Measurements from ENCODE around the gene GBX1.

GBX1 gene

DNA sequence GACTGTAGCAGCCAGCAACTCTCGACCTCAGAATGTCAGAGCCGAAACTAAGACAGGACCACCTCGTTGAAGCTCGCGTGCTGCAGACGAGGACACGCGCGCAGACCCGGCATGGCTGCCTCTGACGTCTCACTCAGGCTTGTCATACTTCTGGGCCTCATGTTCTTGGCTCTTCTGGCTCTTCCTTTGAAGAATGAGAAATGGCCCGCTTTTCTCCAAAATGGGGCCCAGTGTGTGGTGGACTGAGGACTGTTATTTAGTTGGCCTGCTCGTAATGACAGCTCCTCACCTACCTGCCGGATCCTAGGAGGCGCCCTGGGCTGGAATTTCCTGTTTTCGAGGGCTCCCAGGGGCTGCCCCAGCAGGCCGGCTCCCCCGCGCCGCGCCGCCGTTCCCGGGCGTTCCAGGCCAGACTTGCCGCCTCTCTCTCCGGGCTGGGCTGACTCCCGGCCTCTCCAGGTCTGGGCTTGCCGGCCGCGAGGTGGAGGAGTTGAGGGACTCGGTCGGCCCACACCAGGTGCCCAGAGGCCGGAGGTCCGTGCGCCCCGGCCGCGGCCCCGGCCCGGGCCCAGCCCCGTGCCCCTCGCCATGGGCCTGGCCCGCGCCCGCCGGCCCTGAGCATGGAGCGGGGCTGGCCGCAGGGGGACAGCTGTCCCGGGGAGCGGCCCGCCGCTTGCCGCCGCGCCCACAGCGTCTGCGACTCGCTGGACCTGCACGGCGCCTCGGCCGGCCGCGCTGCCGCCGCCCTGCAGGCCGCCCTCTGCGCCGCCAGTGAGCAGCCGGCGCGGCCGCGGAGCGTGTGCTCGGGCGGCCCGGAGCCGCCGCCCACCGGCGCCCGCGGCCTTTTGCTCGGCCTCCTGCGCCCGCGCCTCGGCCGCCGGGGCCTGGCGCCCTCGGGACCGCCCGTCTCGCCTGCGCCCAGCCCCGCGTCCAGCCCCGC lies 53.1 kb downstream of the GBX1 start:
- Histone ChIP-seq H3K4me1 (ENCODE audit: control insufficient read depth in 1 of 2, insufficient read depth in 2 of 2, low read length in 2 of 2) (peaks cover 12 to 21% of the 10 kb centered on the region in 2 donors), H3K4me3 (ENCODE audit: low read depth in 1 of 2, low read length in 2 of 2) (no peak overlapping the region), H3K27me3 (ENCODE audit: control insufficient read depth in 1 of 2, insufficient read depth in 2 of 2, low read length in 2 of 2) (no peaks in the 10 kb centered on the region), H3K36me3 (ENCODE audit: control insufficient read depth in 1 of 2, insufficient read depth in 2 of 2, low read length in 2 of 2) (peaks cover 7 to 23% of the 10 kb centered on the region in 2 donors), H3K9ac (ENCODE audit: low read depth in 1 of 2, low read length in 2 of 2) (no peak overlapping the region), H3K27ac (ENCODE audit: low read depth, low read length) (no peak overlapping the region), H3K9me3 (ENCODE audit: control insufficient read depth in 1 of 2, low read length in 2 of 2) (no peaks in the 10 kb centered on the region)

DNA sequence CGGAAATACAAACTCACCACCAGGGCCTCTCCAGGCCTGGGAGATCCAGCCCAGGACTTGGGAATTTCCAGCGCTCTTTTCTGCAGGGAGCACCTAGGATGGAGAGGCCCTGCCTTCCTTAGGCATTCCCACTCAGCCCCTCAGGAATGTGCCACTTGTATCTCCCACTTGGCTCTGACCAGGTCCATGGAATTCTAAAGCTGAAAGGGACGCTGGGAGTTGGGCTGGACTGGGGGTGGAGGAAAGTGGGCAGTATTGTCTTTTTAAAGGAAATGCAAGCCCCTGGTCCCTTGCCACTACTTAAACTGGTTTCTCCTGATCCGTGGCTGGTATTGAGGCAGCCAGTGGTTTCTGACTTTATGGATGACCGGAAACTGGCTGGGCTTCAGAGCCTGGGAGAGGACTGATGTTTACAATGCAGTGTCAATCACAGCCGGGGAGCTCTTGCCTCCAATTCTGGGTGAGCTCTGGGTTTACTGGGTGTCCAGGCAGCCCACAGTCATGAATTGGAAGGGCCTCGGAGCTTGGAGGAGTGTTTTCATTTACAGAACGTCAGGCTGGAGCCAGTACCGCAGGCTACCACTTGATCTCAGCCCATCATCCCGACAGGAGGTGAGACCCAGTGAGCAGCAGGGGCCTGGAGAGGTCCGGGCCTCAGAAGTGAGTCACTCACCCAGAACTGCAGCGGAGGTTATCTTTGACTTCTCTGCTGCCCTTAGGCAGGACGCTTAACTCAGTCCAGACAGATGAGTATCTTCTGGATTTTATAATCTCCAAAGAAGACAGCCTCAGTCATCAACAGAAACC lies 53.9 kb downstream of the GBX1 start:
- peaks cover 7 to 14% of the 10 kb centered on the region in 2 donors for H3K36me3 ChIP-seq (ENCODE audit: control insufficient read depth in 1 of 2, insufficient read depth in 2 of 2, low read length in 2 of 2)
- H3K27ac ChIP-seq (ENCODE audit: low read depth, low read length): no peak overlapping the region
- H3K4me1 ChIP-seq (ENCODE audit: control insufficient read depth in 1 of 2, insufficient read depth in 2 of 2, low read length in 2 of 2): peaks cover 12 to 21% of the 10 kb centered on the region in 2 donors
- H3K27me3 ChIP-seq (ENCODE audit: control insufficient read depth in 1 of 2, insufficient read depth in 2 of 2, low read length in 2 of 2): no peaks in the 10 kb centered on the region
- H3K4me3 ChIP-seq (ENCODE audit: low read depth in 1 of 2, low read length in 2 of 2): no peak overlapping the region
- no peaks in the 10 kb centered on the region for H3K9me3 ChIP-seq (ENCODE audit: control insufficient read depth in 1 of 2, low read length in 2 of 2)
- no peak overlapping the region for H3K9ac ChIP-seq (ENCODE audit: low read depth in 1 of 2, low read length in 2 of 2)

DNA sequence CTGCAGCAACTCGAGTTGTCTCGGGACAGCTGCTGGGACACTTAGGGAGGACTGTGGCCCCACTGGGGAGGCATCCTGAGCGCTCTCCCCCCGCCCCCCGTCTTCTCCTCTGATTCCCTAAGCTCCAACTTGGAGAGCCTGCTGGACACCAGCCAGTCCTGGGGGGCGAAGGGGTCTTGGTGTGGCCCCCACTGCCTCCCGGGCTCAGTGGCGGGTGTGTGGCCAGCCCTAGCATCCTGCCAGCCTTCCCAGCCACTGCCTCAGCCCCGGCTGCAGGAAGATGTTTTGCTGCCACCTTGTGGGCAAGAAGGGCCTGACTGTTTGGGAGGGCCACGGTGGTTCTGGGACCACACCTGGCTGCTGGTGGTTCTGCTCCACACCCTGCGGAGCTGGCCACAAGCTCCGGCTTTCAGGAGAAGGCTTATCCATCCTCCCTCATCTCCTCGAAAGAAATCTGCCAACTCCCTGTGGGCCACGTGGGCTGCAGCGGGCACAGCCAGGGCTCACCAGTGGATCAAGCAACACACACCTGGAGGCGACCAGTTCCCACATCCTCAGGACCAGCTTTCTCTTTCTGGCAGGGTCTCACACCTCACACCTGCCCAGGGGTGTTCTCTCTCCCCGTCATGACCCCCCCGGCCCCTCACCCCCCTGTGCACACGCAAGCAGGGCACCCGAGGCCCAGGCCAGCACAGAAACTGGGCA lies 56.4 kb downstream of the GBX1 start:
- peaks cover 12 to 17% of the 10 kb centered on the region in 2 donors for H3K4me1 ChIP-seq (ENCODE audit: control insufficient read depth in 1 of 2, insufficient read depth in 2 of 2, low read length in 2 of 2)
- no peaks in the 10 kb centered on the region for H3K9me3 ChIP-seq (ENCODE audit: control insufficient read depth in 1 of 2, low read length in 2 of 2)
- H3K36me3 ChIP-seq (ENCODE audit: control insufficient read depth in 1 of 2, insufficient read depth in 2 of 2, low read length in 2 of 2): peaks cover 0 to 3% of the 10 kb centered on the region in 2 donors
- no peak overlapping the region for H3K4me3 ChIP-seq (ENCODE audit: low read depth in 1 of 2, low read length in 2 of 2)
- no peak overlapping the region for H3K27ac ChIP-seq (ENCODE audit: low read depth, low read length)
- H3K9ac ChIP-seq (ENCODE audit: low read depth in 1 of 2, low read length in 2 of 2): peak overlapping the region in 1 of 2 donors; percentile 25
- no peaks in the 10 kb centered on the region for H3K27me3 ChIP-seq (ENCODE audit: control insufficient read depth in 1 of 2, insufficient read depth in 2 of 2, low read length in 2 of 2)

DNA sequence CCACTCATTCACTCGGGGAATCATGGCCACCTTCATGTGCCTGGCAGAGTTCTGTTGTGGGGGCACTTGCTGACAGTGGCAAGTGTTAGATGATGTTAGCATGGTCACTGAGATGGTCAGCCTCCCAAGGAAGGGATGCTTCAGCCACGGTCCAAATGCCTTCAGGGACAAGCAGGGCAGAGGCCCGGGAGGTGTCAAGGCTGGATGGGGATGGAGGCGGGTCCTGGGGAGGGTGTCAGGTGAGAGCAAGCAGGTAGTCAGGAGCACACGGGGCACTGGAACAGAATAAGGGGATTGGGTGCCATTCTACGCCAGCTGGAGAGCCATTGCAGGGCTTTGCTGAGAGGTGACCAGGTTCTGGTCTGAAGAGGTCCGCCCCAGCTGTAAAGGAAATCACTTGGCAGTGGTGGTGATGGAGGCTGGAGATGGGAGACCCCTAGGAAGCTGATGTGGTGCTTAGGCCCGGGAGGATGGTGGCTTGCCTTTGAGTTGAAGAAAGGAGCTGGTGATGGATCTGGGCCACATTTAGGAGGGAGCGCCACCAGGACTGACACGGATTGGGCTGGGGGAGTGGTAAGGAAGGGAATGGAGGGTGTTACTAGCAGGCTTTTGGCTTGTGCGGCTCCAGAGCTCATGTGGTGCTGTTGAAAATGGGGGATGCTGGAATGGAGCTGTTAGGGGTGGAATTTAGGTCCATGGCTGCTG lies 57.1 kb downstream of the GBX1 start:
- peaks cover 0 to 3% of the 10 kb centered on the region in 2 donors for H3K36me3 ChIP-seq (ENCODE audit: control insufficient read depth in 1 of 2, insufficient read depth in 2 of 2, low read length in 2 of 2)
- peak overlapping the region in 1 of 2 donors; percentile 25 for H3K9ac ChIP-seq (ENCODE audit: low read depth in 1 of 2, low read length in 2 of 2)
- H3K4me1 ChIP-seq (ENCODE audit: control insufficient read depth in 1 of 2, insufficient read depth in 2 of 2, low read length in 2 of 2): peaks cover 12% of the 10 kb centered on the region in 2 donors
- no peaks in the 10 kb centered on the region for H3K27me3 ChIP-seq (ENCODE audit: control insufficient read depth in 1 of 2, insufficient read depth in 2 of 2, low read length in 2 of 2)
- H3K27ac ChIP-seq (ENCODE audit: low read depth, low read length): no peak overlapping the region
- H3K4me3 ChIP-seq (ENCODE audit: low read depth in 1 of 2, low read length in 2 of 2): no peak overlapping the region
- H3K9me3 ChIP-seq (ENCODE audit: control insufficient read depth in 1 of 2, low read length in 2 of 2): no peaks in the 10 kb centered on the region

DNA sequence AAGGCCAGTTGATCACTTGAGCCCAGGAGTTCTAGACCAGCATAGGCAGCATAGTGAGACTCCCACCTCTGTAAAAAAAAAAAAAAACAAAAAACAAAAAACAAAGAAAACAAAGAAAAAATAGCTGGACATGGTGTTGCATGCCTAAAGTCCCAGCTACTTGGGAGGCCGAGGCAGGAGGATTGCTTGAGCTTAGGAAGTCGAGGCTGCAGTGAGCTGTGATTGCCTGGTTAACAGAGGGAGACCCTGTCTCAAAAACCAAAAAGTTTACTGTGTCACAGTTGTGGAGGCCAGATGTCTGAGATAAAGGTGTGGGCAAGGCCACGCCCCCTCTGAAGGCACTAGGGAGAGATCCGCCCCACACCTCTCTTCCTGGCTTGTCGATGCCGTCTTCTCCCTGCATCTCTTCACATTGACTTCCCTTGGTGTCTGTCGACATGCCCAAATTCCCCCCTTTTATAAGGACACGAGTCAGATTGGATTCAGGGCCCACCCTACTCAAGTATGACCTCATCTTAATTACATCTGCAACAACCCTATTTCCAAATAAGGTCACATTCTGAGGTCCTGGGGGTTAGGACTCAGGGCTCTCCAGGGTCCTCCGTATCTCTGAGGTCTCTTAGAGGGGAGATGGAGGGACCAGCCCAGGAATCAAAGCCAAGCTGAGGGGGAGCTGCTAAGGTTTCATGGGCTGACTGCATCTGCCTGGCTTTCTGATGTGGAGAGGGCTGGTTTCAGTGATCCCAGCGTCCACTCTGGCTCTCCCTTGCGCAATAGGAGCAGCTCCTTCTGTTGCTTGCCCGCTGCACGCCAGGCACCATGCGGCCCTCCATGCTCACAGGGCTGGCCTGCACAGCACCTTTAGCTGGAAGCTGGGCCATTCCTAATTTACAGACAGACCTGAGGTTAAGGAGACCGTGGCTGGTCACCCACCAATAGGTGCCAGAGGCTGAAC lies 58.1 kb downstream of the GBX1 start:
- Histone ChIP-seq H3K27ac (ENCODE audit: low read depth, low read length) (no peak overlapping the region), H3K27me3 (ENCODE audit: control insufficient read depth in 1 of 2, insufficient read depth in 2 of 2, low read length in 2 of 2) (no peaks in the 10 kb centered on the region), H3K9ac (ENCODE audit: low read depth in 1 of 2, low read length in 2 of 2) (no peak overlapping the region), H3K36me3 (ENCODE audit: control insufficient read depth in 1 of 2, insufficient read depth in 2 of 2, low read length in 2 of 2) (peaks cover 0 to 3% of the 10 kb centered on the region in 2 donors), H3K4me3 (ENCODE audit: low read depth in 1 of 2, low read length in 2 of 2) (no peak overlapping the region), H3K9me3 (ENCODE audit: control insufficient read depth in 1 of 2, low read length in 2 of 2) (no peaks in the 10 kb centered on the region), H3K4me1 (ENCODE audit: control insufficient read depth in 1 of 2, insufficient read depth in 2 of 2, low read length in 2 of 2) (peaks cover 12% of the 10 kb centered on the region in 2 donors)

DNA sequence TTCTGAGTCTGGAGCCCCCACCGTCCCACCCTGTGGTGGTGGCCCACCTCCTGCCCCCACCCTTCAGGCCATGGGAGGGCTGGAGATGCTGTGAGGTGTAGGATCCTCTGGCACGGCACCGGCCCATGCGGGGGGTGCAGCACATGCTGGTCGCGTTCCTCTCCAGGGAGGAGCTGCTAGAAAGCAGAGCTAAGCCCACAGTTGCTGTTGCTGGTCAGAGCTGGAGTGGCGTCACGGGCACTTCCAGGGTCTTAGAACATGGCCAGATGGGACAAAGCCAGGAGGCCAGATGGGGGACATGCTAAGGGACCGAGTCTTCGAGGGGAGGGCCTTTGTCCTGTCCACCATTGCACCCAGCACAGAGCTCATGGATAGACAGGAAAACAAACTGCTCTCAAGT lies 59.6 kb downstream of the GBX1 start:
- H3K9me3 ChIP-seq (ENCODE audit: control insufficient read depth in 1 of 2, low read length in 2 of 2): no peaks in the 10 kb centered on the region
- H3K4me3 ChIP-seq (ENCODE audit: low read depth in 1 of 2, low read length in 2 of 2): no peak overlapping the region
- H3K27ac ChIP-seq (ENCODE audit: low read depth, low read length): no peak overlapping the region
- H3K27me3 ChIP-seq (ENCODE audit: control insufficient read depth in 1 of 2, insufficient read depth in 2 of 2, low read length in 2 of 2): no peaks in the 10 kb centered on the region
- peaks cover 0 to under 1% of the 10 kb centered on the region in 2 donors for H3K36me3 ChIP-seq (ENCODE audit: control insufficient read depth in 1 of 2, insufficient read depth in 2 of 2, low read length in 2 of 2)
- H3K9ac ChIP-seq (ENCODE audit: low read depth in 1 of 2, low read length in 2 of 2): no peak overlapping the region
- H3K4me1 ChIP-seq (ENCODE audit: control insufficient read depth in 1 of 2, insufficient read depth in 2 of 2, low read length in 2 of 2): peaks cover 8 to 12% of the 10 kb centered on the region in 2 donors

DNA sequence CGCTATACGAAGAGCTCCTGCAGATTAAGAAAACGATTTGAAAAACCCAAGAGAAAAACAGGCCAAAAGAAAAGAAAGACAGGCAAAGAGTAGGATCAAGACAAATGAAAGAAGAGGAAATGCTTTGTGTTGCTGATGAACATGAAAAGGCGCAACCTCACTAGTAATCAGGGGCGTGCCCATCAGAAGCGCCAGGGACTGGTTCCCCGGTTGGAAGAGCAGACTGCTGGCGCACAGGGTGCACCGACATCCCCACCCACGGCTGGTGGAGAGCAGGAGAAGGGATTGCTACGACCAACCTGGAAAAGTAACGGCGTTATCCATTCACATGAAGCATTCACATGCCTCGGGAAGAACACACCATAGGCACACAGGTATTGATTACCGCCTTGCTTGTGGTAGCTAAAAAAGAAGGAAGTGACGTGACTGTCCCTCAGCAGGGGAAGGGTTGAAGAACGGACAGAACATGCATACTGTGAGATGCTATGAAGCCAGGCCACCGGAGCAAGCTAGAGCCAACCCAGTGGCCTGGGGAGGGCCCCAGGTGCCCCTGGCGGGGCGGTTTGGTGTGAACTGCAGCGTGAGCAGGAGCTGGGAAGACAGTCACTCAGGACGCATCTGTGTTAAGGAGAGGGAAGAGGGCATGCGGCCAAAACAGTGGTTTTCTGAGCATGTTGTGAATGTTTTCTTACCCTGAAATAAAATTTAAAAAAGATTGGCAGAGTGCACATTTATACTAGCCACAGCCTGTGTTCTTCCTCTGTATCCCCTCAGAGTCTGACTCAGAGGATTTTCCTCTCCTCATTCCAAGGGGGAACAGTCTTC lies 62.9 kb downstream of the GBX1 start:
- Histone ChIP-seq H3K4me3 (ENCODE audit: low read depth in 1 of 2, low read length in 2 of 2) (no peak overlapping the region), H3K27me3 (ENCODE audit: control insufficient read depth in 1 of 2, insufficient read depth in 2 of 2, low read length in 2 of 2) (no peaks in the 10 kb centered on the region), H3K27ac (ENCODE audit: low read depth, low read length) (no peak overlapping the region), H3K9me3 (ENCODE audit: control insufficient read depth in 1 of 2, low read length in 2 of 2) (no peaks in the 10 kb centered on the region), H3K9ac (ENCODE audit: low read depth in 1 of 2, low read length in 2 of 2) (no peak overlapping the region), H3K36me3 (ENCODE audit: control insufficient read depth in 1 of 2, insufficient read depth in 2 of 2, low read length in 2 of 2) (no peaks in the 10 kb centered on the region), H3K4me1 (ENCODE audit: control insufficient read depth in 1 of 2, insufficient read depth in 2 of 2, low read length in 2 of 2) (no peaks in the 10 kb centered on the region)

DNA sequence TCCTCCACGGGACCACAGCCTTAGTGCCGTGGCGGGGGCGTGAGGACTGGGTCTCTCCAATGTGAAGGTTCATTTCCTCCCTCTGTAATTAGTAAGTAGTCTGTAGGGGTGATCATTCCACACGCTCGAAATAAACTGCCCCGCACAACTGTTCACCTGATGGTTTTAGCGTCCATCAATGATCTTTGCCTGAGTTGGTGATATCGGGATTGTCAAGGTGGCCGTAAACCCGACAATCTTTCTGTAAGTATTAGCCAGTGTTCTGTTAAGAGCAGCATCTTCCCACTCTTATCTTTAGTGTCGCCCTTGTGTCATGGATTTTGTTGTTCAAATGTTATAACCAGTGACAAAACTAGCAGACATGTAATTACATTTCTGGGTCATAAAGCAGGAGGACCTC lies 63.5 kb downstream of the GBX1 start:
- Histone ChIP-seq H3K36me3 (ENCODE audit: control insufficient read depth in 1 of 2, insufficient read depth in 2 of 2, low read length in 2 of 2) (no peaks in the 10 kb centered on the region), H3K9ac (ENCODE audit: low read depth in 1 of 2, low read length in 2 of 2) (no peak overlapping the region), H3K27me3 (ENCODE audit: control insufficient read depth in 1 of 2, insufficient read depth in 2 of 2, low read length in 2 of 2) (no peaks in the 10 kb centered on the region), H3K27ac (ENCODE audit: low read depth, low read length) (no peak overlapping the region), H3K9me3 (ENCODE audit: control insufficient read depth in 1 of 2, low read length in 2 of 2) (no peaks in the 10 kb centered on the region), H3K4me1 (ENCODE audit: control insufficient read depth in 1 of 2, insufficient read depth in 2 of 2, low read length in 2 of 2) (no peaks in the 10 kb centered on the region), H3K4me3 (ENCODE audit: low read depth in 1 of 2, low read length in 2 of 2) (no peak overlapping the region)
